ENCODE measurements around the gene IGFLR1.
A peak's percentile ranks its signal among the peaks of the same experiment; 100 is the strongest.

Gene IGFLR1

DNA sequence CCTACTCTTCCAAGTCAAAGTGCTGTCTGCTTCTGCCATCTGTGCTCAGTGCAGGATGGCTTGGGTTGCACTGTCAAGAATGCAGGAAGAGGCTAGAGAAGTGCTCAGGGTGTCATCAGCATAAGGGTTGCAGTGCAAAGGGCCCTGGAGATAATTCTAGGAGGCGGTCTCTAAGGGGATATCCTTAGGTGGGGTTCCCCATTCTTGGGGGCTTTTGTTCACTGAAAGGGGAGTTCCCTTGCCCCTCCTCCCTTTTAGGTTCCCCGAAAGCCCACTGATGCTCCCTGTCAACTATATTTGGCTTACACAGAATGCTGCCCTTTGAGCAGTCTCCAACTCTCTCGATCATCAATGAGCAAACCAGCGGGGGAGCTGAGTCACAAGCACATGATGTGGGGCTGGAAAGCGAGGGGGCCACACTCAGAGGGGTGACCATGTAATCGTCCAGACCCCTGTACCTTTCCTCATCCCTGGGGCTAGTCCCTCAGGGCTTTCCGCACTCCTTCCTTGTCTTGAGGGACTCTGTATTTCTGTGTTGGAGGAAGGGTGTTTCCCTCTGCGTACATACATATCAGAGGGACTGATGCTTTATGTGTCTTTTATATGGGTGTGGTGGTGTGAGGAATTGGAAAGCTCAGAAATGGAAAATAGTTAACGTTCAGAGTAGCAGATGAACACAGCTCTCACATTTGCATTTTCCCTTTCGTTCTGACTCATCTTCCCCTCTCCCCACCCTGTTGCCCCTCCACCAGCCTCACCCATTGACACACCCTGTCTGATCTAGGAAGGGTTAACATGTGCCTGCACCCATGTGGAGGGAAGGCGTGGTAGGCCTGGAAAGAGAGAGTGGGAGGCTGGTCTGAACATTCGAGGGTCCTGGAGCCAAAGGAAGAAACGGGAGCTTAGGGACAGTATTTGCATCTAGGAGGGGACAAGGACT, 31.2 kb downstream of the IGFLR1 start:
- H3K27ac ChIP-seq = no peak overlapping the region
- TF ChIP-seq, protein P1, sequence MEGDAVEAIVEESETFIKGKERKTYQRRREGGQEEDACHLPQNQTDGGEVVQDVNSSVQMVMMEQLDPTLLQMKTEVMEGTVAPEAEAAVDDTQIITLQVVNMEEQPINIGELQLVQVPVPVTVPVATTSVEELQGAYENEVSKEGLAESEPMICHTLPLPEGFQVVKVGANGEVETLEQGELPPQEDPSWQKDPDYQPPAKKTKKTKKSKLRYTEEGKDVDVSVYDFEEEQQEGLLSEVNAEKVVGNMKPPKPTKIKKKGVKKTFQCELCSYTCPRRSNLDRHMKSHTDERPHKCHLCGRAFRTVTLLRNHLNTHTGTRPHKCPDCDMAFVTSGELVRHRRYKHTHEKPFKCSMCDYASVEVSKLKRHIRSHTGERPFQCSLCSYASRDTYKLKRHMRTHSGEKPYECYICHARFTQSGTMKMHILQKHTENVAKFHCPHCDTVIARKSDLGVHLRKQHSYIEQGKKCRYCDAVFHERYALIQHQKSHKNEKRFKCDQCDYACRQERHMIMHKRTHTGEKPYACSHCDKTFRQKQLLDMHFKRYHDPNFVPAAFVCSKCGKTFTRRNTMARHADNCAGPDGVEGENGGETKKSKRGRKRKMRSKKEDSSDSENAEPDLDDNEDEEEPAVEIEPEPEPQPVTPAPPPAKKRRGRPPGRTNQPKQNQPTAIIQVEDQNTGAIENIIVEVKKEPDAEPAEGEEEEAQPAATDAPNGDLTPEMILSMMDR (conservative IDR thresholded peaks at IDR 0.05) = no peak
- no peak for TF ChIP-seq ZFX (IDR thresholded peaks at IDR 0.05)

DNA sequence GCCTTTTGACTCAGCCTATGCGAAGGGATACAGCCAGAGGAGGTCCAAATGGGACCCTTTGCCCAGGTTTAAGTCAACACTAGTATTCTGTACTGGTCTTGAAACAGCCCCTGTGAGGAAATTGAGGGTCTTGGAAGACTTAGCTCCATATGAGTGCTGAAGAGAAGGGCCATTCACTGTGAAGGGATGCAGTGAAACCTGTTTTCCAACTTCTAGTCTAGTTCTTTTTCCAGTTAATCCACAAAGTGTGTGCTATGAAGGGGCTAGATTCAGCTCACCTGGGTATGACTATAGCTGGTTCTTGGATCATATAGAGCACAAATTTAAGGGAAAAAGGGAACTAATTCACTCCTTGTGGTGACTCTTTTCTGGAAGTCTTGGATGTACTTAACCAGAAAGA, 33.9 kb downstream of the IGFLR1 start:
- TF ChIP-seq, protein P1 (conservative IDR thresholded peaks at IDR 0.05) = no peak
- TF ChIP-seq ZFX (IDR thresholded peaks at IDR 0.05) = no peak
- H3K27ac ChIP-seq = no peak overlapping the region

DNA sequence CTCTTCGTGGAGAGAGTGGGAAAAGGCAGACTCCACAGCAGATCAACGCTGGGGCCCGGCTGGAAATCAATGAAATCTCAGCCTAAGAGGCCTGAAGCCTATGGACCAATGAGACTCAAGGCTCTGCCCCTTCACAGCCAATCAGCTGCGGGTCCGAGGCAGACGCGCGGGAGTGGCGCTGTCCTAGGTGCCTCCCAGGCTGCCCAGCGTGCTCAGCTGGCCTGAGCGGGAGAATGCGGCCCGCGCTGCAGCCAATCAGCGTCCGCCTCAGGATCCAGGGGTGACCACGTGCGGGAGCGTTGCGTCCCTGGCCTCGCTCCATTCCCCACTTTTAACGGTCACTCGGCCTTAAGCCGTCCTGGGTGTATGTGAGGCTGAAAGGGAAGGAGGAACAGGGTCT, 38.0 kb downstream of the IGFLR1 start, which contains the start of gene ZBTB32:
TSS of gene ZBTB32 (plus strand) at position 341 of the 400 bp plus-strand sequence. CDS start 10,069 bp downstream, outside the sequence.
- no peak within 1 kb of the TSS for H3K27ac ChIP-seq
- TF ChIP-seq, protein P1 (conservative IDR thresholded peaks at IDR 0.05) = no peak
- no peak for TF ChIP-seq ZFX (IDR thresholded peaks at IDR 0.05)

DNA sequence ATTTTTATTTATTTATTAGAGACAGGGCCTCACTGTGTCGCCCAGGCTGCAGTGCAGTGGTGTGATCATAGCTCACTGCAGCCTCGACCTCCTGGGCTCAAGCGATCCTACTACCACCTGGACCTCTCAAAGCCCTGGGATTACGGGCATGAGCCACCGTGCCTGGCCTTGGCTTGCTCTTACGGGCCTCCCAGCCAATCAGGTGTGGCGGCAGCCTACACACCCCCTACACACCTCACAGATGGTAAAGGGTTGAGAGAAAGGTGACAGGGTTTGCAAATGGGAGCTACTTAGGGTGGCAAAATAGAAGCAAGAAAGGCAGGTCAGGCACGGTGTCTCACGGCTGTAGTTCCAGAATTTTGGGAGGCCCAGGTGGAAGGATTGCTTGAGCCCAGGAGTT, 38.9 kb downstream of the IGFLR1 start:
- no peak overlapping the region for H3K27ac ChIP-seq
- TF ChIP-seq, protein P1 (conservative IDR thresholded peaks at IDR 0.05) = no peak
- no peak for TF ChIP-seq ZFX (IDR thresholded peaks at IDR 0.05)

DNA sequence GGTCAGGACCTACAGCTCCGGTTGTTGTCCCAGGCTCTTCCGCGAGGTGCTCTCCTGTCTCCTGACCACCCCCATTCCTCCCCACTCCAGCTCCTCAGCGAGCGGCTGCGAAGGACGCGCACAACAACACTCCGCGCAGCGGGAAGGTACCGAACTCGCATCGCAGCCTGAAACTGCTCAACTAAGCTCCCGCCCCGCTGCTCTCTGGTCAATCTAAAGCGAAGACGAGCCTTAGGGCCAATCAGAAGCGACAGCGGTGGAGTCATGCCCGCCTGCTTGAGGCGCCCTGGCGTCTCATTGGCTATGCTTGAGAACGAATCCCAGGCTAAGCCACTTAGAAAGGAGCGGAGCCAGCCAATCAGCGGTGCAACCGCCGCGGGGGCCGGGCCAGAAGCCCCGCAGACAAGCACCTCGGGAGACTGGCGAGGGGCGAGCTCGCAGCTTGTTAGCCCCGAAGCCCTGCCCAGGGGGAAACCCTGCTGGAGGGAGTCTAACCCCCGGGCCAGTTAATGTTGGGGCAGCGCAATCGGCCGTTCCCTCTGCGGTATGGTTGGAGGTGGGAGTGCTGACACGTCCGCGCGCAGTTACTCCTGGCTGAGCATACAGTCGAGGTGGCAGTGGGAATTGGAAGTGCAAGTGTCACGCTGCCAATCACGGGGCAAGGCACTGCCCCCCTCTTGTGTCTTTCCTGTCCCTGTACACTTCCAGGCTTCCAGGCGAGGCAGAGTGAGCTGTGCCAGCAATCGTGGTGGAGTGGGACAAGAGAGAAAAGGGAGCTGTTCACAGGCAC, 39.8 kb downstream of the IGFLR1 start:
- no peak for TF ChIP-seq ZFX (IDR thresholded peaks at IDR 0.05)
- TF ChIP-seq, protein P1 (conservative IDR thresholded peaks at IDR 0.05) = no peak
- H3K27ac ChIP-seq = peak overlapping the region; percentile 37

DNA sequence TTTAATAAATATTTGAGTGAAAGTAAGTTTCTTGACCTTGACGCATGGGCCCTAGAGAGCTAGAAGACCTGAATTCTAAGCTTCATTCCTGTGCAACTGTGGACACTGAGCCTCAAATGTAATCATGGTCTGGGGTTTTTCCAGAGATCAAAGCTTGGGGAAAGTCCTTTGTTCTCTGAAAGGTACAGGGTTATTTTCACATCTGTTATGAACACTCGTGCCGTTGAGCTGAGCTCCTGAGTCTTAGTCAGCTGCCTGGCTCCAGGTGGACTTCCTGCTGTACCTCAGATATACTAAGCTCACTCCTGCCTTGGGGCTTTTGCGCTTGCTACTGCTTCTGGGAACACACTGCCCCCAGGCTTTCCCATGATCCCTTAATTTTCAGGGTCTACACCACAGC, 45.4 kb downstream of the IGFLR1 start:
- no peak overlapping the region for H3K27ac ChIP-seq
- no peak for TF ChIP-seq ZFX (IDR thresholded peaks at IDR 0.05)
- TF ChIP-seq, protein P1 (conservative IDR thresholded peaks at IDR 0.05) = no peak

Data from C4-2B (cell line).